Sigmoid colon (tissue), 7 donors: ENCODE results near the gene RANBP17. TPM values are rescaled to one million over a fixed set of nuclear protein-coding genes. Genes with fewer than 3 reads are reported as not detected.

Experiments
- DNase-seq: peaks from one replicate; pipeline ENCODE4 v3.0.0-alpha.2; 2019
- H3K27ac ChIP-seq, 4 donors: fragments of 200-600 bp; sonication (generic); one replicate each; pipeline ENCODE4 v1.5.1; 2016 to 2019; ENCODE audit warnings: mild to moderate bottlenecking in 1 of 4
- H3K27me3 ChIP-seq, 3 donors: fragments of 200-600 bp; sonication (generic); one replicate each; pipeline ENCODE4 v1.5.1; 2019; ENCODE audit warnings: mild to moderate bottlenecking in 1 of 3
- H3K36me3 ChIP-seq, 4 donors: fragments of 200-600 bp; sonication (generic); one replicate each; pipeline ENCODE4 v1.5.1; 2016 to 2019
- H3K4me1 ChIP-seq, 4 donors: fragments of 200-600 bp; sonication (generic); one replicate each; pipeline ENCODE4 v1.5.1; 2017 to 2019
- H3K4me3 ChIP-seq, 4 donors: fragments of 200-600 bp; sonication (generic); one replicate each; pipeline ENCODE4 v1.5.1; 2017 to 2019; ENCODE audit warnings: mild to moderate bottlenecking in 2 of 4, moderate library complexity in 1 of 4
- H3K9me3 ChIP-seq, 4 donors: fragments of 200-600 bp in 3 of 4; sonication (generic) in 3 of 4; one replicate each; pipeline versions ENCODE4 v1.5.1 to v1.6.1; 2013 to 2019
- CTCF ChIP-seq, 4 experiments: fragments of 450-650 bp in 3 of 4; fragments of 200-600 bp in 1 of 4; IDR thresholded peaks; one replicate each; pipeline ENCODE4 v1.5.1; 2016 to 2019; ENCODE audit warnings: antibody characterized with exemption in 4 of 4, mild to moderate bottlenecking in 3 of 4, moderate library complexity in 2 of 4
- EP300 ChIP-seq, 4 donors: sonication (generic); formaldehyde crosslinking; IDR thresholded peaks; one replicate each; pipeline ENCODE4 v1.6.1; 2017; ENCODE audit warnings: antibody characterized with exemption in 4 of 4
- POLR2A ChIP-seq, 2 donors: fragments of 450-650 bp; IDR thresholded peaks; one replicate each; pipeline ENCODE4 v1.6.1; 2016; ENCODE audit warnings: antibody characterized with exemption in 2 of 2, mild to moderate bottlenecking in 2 of 2, moderate library complexity in 2 of 2
- POLR2AphosphoS5 ChIP-seq, 4 donors: sonication (generic); formaldehyde crosslinking; IDR thresholded peaks; one replicate each; pipeline ENCODE4 v1.6.1; 2017; ENCODE audit warnings: antibody characterized with exemption in 4 of 4
- WGBS, 2 donors: extraction: QIAGEN DNeasy Blood & Tissue Kit; methylation state at CpG; one replicate each; pipeline ENCODE4 v1.1.7; 2013; 5-methylcytosine and 5-hydroxymethylcytosine counted together
- intact Hi-C: fragments of 100-400 bp; cut with DNase I; formaldehyde crosslinking; loops from one replicate; pipeline ENCODE4 v1.15.1; 2023
- polyA plus RNA-seq, 3 donors: library from polyadenylated mRNA; stranded (reverse); fragments of 200-250 nt; gene quantifications; one replicate each; pipeline ENCODE4 v1.2.3, GENCODE V29; 2013
- total RNA-seq, 4 donors: library from RNA; depleted of rRNA; stranded (reverse); fragments of >200 nt; gene quantifications; one replicate each; pipeline ENCODE4 v1.1.0, GENCODE V29; 2016
- donor health status: healthy with polysubstance abuse.
- donor health status: Bipolar disorder and iron deficiency.
- donor health status: healthy.

RANBP17 gene
- total and polyA plus RNA-seq, 7 donors, result 0.23 to 25.8 (median 11.4) TPM

GRCh38 chr5:171313481-171314206, 451.8 kb downstream of the RANBP17 start:
- intact Hi-C loops, result no loop called here
- H3K4me3 ChIP-seq, result no peak overlapping the region
- H3K27me3 ChIP-seq, result peaks cover 86 to 100% (median 100%) of the 10 kb centered on the region in 3 donors
- no peaks in the 10 kb centered on the region for H3K36me3 ChIP-seq
- WGBS, 2 donors, result 9 to 12% methylated on average over 37 of the region's 37 CpGs
- no peak overlapping the region for H3K27ac ChIP-seq
- no peak for DNase-seq
- TF ChIP-seq POLR2AphosphoS5 (IDR thresholded peaks at IDR 0.05), result no peak
- TF ChIP-seq CTCF (IDR thresholded peaks at IDR 0.05), result no peak
- no peak for TF ChIP-seq POLR2A (IDR thresholded peaks at IDR 0.05)
- peaks cover 0 to 79% (median 72%) of the 10 kb centered on the region in 4 donors for H3K4me1 ChIP-seq
- H3K9me3 ChIP-seq, result no peaks in the 10 kb centered on the region

GRCh38 chr5:171314728-171315385, 453.0 kb downstream of the RANBP17 start:
- no peak overlapping the region for H3K27ac ChIP-seq
- peaks cover 0 to 67% (median 62%) of the 10 kb centered on the region in 4 donors for H3K4me1 ChIP-seq
- no peak for TF ChIP-seq EP300 (IDR thresholded peaks at IDR 0.05)
- no peak for TF ChIP-seq POLR2AphosphoS5 (IDR thresholded peaks at IDR 0.05)
- TF ChIP-seq POLR2A (IDR thresholded peaks at IDR 0.05), result no peak
- TF ChIP-seq CTCF (IDR thresholded peaks at IDR 0.05), result no peak
- peaks cover 74 to 100% (median 100%) of the 10 kb centered on the region in 3 donors for H3K27me3 ChIP-seq
- H3K36me3 ChIP-seq, result no peaks in the 10 kb centered on the region
- no peaks in the 10 kb centered on the region for H3K9me3 ChIP-seq
- 4 to 8% methylated on average over 53 of the region's 53 CpGs for WGBS, 2 donors
- no peak for DNase-seq
- peak overlapping the region in 3 of 4 donors; percentile 7 to 35 (median 22) for H3K4me3 ChIP-seq
- intact Hi-C loops, result no loop called here

GRCh38 chr5:171315386-171315891, 453.6 kb downstream of the RANBP17 start:
- Histone ChIP-seq H3K4me1 (peaks cover 0 to 61% (median 57%) of the 10 kb centered on the region in 4 donors), H3K9me3 (no peaks in the 10 kb centered on the region), H3K27me3 (peaks cover 69 to 100% (median 99%) of the 10 kb centered on the region in 3 donors), H3K36me3 (no peaks in the 10 kb centered on the region), H3K4me3 (peak overlapping the region in 3 of 4 donors; percentile 7 to 35 (median 22)), H3K27ac (no peak overlapping the region)
- intact Hi-C loops, result no loop called here
- WGBS, 2 donors, result 7 to 13% methylated on average over 36 of the region's 36 CpGs
- TF ChIP-seq POLR2A (IDR thresholded peaks at IDR 0.05), result no peak
- DNase-seq, result no peak

GRCh38 chr5:171315925-171316257, 454.1 kb downstream of the RANBP17 start:
- DNase-seq, result no peak

More at GRCh38 chr5:171315925-171316257, 454.1 kb downstream of the RANBP17 start:
- Histone ChIP-seq H3K4me1 (peaks cover 0 to 57% (median 52%) of the 10 kb centered on the region in 4 donors), H3K27me3 (peaks cover 69 to 100% (median 94%) of the 10 kb centered on the region in 3 donors), H3K4me3 (peak overlapping the region in 2 of 4 donors; percentile 18 to 35), H3K9me3 (no peaks in the 10 kb centered on the region), H3K27ac (no peak overlapping the region), H3K36me3 (no peaks in the 10 kb centered on the region)
- intact Hi-C loops, result no loop called here
- 11 to 14% methylated on average over 20 of the region's 20 CpGs for WGBS, 2 donors
- TF ChIP-seq POLR2A (IDR thresholded peaks at IDR 0.05), result no peak
- no peak for TF ChIP-seq EP300 (IDR thresholded peaks at IDR 0.05)
- TF ChIP-seq POLR2AphosphoS5 (IDR thresholded peaks at IDR 0.05), result no peak
- TF ChIP-seq CTCF (IDR thresholded peaks at IDR 0.05), result no peak
